Cardiac septum (tissue), 1 donor: ENCODE measurements around the gene GIGYF2. TPM values are rescaled to one million over a fixed set of nuclear protein-coding genes. Genes with fewer than 3 reads are reported as not detected.
"Not testable (repeated sequence)": the region's sequence is repeated elsewhere in the genome, so short reads cannot be mapped to it uniquely, and the experiment has no call there.

ENCODE experiments used
- DNase-seq: peaks from one replicate; pipeline ENCODE4 v3.0.0-alpha.2; 2020; ENCODE audit warnings: low spot score
- intact Hi-C: fragments of 100-400 bp; cut with DNase I; formaldehyde crosslinking; loops from one replicate; pipeline ENCODE4 v1.14.0; 2022
- total RNA-seq: library from RNA; stranded (reverse); fragmentation: NEBNext Ultra II Directional; extraction: Animal tissue kit (Norgen Biotek cat#: 25700); gene quantifications from one replicate; pipeline ENCODE4 v1.2.1, GENCODE V29; 2021
- donor health status: DM: no; HTN: no; CAD: no.

The GIGYF2 gene
- total RNA-seq, 1 donor from 2014 or later = 62.5 TPM

DNA sequence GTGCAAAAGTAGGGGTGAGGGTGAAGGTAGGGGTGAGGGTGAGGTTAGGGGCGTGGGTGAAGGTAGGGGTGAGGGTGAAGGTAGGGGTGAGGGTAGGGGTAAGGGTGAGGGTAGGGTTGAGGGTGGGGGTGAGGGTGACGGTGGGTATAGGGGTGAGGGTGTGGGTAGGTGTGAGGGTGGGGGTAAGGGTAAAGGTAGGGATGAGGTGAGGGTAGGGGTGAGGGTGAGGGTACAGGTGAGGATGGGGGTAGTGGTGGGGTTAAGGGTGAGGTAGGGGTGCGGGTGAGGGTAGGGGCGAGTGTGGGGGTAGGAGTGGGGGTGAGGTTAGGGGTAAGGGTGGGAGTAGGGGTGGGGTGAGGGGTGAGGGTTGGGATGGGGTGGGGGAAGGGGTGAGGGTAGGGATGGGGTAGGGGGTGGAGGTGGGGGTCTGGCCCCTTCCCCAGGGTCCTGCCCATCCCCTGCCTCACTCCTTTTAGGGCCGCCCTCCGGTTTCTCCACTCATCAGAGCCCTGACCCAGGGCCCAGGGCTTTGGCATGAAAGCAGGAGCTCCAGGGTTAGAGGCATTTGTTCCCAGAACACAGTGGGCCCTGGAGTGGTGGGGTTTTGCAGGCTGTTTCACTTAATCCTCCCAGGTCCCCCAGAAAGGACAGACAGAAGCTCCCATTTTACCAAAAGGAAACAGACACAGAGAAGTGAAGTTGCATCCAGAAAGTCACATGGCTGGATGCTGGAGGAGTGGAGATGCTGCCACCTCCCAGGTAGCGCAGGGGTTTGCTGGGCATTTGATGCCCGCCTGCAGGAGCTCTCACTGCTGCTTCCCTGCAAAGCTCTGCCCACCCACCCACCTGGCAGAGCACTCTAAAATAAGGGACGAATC is 199.8 kb downstream of the GIGYF2 start:
- intact Hi-C loops = no loop called here
- peak; percentile 49 for DNase-seq

DNA sequence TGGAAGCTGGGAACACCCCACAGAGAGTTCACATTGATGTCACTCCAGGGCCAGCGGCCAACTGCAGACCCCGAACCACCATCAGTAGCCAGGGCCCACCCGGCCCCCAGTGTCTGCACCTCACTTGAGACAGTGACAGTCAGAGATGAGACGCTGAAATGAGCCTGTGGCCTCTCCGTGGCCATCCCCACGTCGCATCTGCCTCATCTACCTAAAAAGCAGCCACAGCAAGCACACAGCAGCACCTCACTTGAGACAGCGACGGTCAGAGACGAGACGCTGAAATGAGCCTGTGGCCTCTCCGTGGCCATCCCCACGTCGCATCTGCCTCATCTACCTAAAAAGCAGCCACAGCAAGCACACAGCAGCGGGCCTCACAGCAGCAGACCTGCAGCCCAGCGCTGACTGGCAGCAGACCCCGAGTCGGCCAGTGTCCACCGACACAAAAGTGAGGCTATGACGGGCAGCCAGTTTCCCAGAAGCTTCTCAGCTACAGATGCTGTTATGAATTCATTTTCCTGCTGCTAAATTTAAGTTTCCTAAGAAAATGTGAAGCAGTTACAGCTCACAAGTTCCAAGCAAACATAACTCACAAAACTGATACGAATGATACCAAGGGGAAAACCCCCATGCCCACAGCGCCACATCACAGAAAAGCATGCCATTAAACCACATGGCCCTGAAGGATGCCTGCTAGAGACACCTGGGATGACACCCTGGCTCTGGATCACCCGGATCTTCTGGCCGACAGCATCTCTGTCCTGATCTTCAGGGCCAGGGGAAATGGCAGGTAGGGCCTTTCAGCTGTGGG is 200.7 kb downstream of the GIGYF2 start:
- peak; percentile 51 for DNase-seq
- intact Hi-C loops = no loop called here

DNA sequence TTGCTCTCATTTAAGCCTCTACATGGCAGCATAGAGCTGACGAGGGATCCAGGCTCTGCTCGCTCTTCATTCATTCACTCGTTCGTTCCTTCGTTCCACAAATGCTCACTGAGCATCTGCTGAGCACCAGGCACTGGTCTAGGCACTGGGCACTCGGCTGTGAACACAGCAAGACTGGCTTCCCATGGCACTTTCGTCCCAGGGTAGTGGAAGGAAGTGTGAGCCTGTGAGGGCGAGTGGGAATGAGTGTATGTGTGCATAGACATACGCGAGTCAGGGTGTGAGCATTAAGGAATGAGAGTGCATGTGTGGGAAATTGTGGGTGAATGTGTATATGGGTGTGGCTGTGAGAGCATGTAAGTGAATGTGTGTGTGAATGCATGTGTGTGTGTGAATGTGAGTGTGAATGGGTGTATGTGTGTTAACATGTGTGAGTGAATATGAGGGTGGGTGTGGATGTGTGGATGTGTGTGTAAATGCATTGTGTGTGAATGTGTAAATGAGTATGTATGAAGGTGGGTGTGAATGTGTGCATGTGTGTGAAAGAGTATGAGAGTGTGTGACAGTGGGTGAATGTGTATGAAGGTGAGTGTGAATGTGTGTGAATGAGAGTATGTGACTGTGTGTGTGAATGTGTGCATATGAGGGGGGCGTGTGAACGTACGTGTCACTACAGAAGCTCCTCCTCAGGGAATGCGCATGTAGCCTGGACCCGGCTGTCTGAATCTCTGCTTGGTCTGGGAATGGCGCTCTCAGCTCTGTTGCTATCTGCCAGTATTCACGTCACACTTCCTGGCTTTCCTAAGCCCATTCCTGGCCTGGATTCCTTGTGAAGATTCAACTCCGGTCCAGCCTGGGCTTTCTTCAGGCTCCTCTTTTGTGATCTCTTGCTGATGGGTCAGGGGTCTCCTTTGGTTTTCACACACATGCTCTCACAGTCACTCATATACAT is 201.7 kb downstream of the GIGYF2 start:
- DNase-seq = peak; percentile 61
- intact Hi-C loops = no loop called here

DNA sequence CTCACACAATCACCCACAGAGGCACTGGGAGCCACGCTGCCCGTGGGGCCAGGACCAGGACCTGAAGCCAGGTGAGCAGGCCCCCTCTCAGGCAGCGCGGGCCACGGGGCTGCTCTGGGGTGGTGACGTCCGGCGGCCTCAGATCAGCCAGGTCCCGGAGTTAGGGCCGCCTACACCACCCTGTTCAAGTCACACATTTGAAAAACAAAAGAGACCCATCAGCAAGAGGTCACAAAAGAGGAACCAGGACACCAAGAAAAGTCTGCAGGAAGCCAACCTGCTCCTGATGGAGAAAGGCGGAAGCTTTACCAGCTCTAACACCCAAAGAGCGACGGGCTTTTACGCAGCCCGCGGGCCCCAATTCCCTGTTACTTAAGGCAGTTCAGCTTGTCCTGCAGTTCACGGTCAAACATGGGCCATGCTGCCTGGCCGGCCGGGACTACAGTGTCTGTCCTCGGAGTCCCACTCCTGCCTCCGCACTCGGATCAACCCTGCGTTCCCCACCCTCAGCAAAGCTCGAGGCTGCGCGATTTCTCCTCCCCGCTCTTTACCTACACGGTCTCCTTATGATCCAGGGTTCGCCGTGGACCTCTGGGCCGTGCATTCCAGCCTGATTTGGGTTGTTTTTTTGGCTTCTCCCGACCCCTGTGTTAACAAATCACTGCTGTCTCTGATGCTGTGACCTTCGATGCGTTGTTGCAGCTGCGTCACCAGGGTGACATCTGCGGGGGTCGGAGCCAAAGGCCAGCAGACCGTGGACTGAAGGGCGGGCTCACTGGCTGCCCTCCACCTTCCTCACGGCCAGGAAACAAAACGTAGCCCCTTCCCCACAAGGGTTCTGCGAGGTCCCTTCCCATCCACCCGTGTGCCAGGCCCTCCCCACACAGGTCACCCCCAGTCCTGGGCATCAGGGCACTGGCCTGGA is 203.9 kb downstream of the GIGYF2 start:
- peak; percentile 51 for DNase-seq
- intact Hi-C loops = no loop called here

DNA sequence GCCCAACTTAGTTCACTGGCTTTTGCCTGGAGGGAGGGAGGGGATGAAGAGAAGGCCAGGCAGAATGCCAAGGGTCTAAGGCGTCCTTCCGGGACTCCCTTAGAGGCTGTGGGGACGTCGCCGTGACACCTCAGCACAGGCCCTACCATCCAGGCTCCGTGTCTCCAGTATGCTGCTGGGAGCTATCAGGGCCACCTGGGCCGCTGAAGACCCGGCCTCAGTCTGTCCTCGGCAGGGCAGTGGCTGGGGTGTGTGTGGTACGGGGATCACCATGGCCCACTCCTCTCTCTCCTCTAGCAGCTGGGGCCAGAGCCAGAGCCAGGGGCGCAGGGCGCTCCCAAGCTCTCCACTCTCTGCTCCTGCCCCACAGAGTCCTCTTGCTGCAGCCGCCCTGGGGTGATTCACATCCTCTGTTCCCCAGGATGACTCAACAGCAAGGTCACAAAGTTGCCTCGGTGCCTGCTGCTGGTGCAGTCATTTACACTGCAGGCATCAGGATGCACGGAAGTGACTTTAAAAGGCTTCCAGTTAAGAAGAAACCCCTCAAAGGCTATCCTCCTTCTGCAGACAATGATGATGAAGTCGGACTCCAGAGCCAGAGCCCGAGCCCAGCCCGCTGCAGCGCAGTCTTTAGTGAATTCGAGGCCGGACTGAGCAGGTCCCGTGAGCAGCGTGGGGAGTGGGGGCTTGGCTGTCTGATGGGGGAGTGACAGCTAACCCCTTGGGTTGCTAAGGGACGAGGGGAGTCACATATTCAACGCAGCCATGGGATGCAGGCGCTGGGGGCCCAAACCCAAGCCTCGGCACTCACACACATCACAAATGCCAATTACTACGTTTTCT is 204.8 kb downstream of the GIGYF2 start:
- peak; percentile 66 for DNase-seq
- intact Hi-C loops = no loop called here

DNA sequence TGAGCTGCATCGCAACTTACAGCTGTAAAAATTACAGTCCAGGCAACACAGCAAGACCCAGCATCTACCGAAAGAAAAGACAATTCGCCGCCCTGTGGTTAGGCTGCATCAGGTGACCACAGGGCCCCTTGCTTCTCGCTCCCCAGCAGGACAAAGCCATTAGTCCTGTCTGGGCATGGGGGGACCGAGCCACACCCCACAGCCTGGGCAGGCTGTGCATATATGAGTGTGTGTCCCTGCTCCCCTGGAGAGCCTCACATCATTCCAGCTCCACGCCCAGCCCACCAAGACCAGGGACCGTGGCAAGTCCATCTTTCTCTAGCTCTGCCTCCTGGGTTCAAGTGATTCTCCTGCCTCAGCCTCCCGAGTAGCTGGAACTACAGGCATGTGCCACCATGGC is 206.9 kb downstream of the GIGYF2 start:
- peak; percentile 27 for DNase-seq
- intact Hi-C loops = loop anchor here (1.0 kb wide), 1 partner anchor 30 kb away; no protein-coding TSS in a partner anchor

DNA sequence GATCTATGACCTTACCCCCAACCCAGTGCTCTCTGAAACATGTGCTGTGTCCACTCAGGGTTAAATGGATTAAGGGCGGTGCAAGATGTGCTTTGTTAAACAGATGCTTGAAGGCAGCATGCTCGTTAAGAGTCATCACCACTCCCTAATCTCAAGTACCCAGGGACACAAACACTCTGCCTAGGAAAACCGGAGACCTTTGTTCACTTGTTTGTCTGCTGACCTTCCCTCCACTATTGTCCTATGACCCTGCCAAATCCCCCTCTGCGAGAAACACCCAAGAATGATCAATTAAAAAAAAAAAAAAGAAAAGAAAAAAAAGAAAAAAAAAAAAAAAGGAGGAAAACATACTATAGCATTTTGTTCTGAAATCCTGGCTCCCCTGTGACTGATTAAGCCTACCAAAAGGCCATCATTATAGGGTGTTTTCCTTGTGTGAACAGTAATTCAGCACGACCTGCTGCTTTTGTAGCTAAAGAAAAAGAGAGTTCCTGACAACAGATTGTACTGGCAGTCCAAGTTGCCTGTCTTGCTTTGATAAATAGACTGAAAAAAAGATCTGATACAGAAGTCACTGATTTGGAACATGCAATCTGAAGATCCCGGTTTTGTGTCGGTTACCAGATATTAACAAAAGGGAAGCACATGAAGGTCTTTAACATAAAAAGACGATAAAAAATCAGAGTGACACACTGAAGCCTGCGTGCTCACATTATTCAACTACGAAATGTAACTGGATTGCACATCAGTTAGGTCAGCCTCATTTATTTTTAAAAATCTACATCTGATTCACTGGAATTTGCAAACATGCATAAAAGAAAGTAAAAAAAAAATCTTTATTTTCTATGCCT is 210.0 kb downstream of the GIGYF2 start:
- intact Hi-C loops, DNase-seq: not testable (repeated sequence)

DNA sequence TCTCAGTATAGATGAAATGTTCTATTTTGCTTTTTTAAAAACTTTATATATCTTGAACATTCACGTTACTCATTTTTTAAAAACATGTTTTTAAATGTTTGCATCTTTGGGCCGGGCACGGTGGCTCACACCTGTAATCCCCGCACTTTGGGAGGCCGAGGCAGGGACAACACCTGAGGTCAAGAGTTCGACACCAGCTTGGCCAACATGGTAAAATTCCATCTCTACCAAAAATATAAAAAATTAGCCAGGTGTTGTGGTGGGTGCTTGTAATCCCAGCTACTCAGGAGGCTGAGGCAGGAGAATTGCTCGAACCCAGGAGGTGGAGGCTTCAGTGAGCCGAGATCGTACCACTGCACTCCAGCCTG is 210.6 kb downstream of the GIGYF2 start:
- DNase-seq = peak; percentile 17
- intact Hi-C loops = not testable (repeated sequence)

DNA sequence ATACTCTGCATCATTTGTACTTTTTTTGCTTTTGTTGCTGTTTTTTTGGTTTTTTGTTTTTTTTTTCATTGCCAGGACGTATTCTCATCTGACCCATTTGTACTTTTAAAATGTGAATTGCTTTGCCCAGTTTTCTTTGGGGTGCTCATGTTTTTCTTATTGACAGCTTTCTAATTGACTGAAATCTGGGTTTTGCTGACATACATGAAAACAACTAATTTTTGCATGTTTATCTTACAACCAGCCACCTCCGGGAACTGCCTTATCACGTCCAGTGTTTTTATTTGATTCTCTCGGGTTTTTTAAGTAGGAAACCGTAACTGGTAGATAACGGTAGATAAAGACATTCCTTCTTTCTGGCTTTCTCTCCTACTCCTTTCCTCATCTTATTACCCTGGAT is 211.6 kb downstream of the GIGYF2 start:
- intact Hi-C loops = no loop called here
- no peak for DNase-seq

Other genes with a start within 250 kb of the GIGYF2 start
- gene ALPI, start 241.2 kb upstream of the GIGYF2 start, total RNA-seq = not detected
- gene ECEL1, start 209.5 kb upstream of the GIGYF2 start, total RNA-seq = 0.27 TPM
- not detected for gene PRSS56, start 176.9 kb upstream of the GIGYF2 start, total RNA-seq
- gene CHRND, start 171.2 kb upstream of the GIGYF2 start, total RNA-seq = 0.11 TPM
- not detected for gene CHRNG, start 157.6 kb upstream of the GIGYF2 start, total RNA-seq
- 2.5 TPM for gene TIGD1, start 146.8 kb upstream of the GIGYF2 start, total RNA-seq
- 45.9 TPM for gene EIF4E2, start 146.6 kb upstream of the GIGYF2 start, total RNA-seq
- gene EFHD1, start 63.7 kb upstream of the GIGYF2 start, total RNA-seq = 20.1 TPM
- not detected for gene KCNJ13, start 79.2 kb downstream of the GIGYF2 start, total RNA-seq
- gene SNORC, start 172.9 kb downstream of the GIGYF2 start, total RNA-seq = 1.1 TPM